Stimulated activated CD4-positive, alpha-beta T cell treated with anti-CD3 and anti-CD28 coated beads, Interleukin-12 subunit alpha, Interleukin-12 subunit beta, amount 100 ng/mL, for 48 hours (primary cell): ENCODE results near the gene D2HGDH.
"Not testable (repeated sequence)": the region's sequence is repeated elsewhere in the genome, so short reads cannot be mapped to it uniquely, and the experiment has no call there.

Source experiments
- DNase-seq, 3 donors: peaks; one replicate each; pipeline ENCODE4 v3.0.0-alpha.2; 2020; ENCODE audit warnings: low read depth in 2 of 3, low spot score in 1 of 3

The D2HGDH gene

DNA sequence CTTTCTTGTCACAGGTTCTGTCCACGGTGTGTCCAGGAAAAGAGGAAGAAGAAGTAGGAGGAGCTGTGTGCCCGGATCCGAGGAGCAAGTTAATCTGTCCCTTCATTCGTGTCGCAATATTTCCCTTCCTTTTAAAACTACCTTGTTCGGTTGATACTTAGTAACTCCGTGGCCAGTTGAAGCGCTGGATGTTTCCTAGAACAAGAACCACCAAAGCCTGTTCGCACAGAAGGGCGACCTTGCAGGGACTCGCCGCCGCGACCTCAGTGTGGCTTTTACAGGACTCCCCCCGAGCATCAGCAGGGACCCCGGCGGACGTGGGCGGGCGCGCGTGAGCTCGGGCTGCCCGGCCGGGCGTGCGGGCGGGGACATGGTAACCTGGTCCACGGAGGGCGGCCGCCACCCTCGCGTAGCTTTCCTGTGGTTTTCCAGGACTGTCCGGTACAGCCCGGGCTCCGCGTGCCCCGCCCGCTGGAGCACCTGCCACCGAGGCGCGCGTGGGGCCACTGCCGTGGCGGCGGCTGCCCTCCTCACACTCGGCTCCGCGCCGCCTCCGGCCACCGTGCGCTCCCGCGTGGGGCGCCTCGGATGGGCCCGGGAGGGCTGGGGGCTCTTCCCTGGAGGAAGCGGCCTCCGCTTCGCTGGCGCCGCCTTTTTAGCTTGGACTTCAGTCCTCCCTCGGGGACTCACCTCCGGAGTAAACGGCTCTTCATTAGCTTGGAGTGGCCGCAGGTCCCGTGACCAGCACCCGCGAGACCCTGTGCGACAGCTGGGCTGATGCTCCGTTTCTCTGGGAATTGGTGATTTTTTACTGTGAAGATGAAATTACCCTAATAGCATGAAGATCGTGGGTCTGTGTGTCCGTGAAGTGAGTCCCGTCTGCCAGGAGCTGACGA is 9.2 kb upstream of the D2HGDH start:
- DNase-seq: no peak

- no peak for DNase-seq
Measured at GRCh38 chr2:241726459-241726858, 8.0 kb upstream of the D2HGDH start.

DNA sequence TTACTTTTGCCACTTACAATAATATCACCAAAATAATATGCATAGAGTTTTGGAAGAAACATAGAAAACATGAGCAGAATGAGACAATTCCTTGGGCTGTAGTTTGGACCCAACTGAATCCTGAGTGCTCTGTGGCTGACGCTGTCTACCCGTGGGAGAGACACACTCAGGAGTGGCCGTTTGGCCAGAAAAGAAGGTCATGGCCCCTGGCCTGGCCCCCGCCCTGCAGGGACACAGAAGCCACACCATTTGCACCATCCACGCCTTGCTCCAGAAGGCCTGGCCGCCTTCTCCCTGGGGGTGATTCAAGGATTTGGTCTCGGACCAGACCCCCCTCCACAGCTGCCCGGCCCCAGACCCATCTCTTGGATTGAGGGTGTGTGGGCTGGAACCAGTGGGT is 6.4 kb upstream of the D2HGDH start:
- no peak for DNase-seq

DNA sequence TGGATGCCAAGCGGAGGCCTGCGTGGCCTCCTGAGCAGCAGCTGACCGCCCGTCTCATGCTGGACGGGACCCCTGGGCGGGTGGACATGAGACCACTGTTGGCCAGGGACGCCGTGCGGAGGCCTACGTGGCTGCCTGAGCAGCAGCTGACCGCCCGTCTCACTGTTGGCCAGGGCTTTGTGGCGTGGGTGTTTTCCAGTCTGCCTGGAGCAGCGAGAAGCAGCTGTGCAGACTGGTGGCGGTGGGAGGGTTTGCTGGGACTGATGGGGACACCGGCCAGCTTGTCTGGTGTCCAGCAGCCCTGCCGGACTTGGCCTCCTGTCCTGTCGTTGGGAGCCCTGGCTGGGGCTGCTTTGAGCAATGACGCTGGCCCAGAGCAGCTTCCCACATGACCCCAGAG is 5.8 kb upstream of the D2HGDH start:
- no peak for DNase-seq

- DNase-seq: no peak
Measured at GRCh38 chr2:241729868-241730267, 4.6 kb upstream of the D2HGDH start.

DNA sequence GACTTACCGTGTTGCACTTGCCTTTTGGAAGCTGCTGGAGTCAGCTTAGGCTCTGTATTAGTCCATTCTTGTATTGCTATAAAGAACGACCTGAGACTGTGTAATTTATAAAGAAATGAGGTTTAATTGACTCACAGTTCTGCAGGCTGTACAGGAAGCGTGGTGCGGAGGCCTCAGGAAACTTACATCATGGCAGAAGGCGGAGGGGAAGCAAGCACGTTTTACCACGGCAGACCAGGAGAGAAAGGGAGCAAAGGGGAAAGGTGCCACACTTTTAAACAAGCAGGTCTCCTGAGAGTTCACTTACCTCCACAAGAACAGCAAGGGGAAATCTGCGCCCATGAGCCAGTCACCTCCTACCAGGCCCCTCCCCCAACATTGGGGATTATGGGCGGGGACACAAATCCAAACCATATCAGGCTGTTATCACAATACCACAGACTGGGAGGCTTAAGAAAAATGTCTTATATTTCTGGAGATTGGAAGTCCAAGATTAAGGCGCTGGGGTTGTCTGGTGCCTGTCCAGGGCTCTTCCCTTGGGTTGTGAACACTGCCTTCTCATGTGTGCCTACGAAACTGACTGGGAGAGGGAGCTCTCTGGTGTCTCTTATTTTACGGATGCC is 3.6 kb upstream of the D2HGDH start:
- peak in 1 of 3 donors; percentile 28 for DNase-seq

DNA sequence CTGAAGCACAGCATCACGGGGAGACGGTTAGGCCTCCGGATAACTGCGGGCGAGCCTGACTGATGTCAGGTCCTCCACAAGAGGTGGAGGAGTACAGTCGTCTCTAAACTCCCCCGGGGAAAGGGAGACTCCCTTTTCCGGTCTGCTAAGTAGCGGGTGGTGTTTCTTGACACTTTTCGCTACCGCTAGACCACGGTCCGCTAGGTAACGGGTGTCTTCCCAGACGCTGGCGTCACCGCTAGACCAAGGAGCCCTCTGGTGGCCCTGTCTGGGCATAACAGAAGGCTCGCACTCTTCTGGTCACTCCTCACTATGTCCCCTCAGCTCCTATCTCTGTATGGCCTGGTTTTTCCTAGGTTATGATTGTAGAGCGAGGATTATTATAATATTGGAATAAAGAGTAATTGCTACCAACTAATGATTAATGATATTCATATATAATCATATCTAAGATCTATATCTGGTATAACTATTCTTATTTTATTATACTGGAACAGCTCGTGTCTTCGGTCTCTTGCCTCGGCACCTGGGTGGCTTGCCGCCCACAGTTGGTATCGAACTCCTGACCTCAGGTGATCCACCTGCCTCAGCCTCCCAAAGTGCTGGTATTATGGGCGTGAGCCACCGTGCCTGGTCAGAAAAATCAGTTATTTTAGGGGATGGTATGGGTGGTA is 1.8 kb upstream of the D2HGDH start:
- peak; percentile 61 to 65 (median 65) for DNase-seq

DNA sequence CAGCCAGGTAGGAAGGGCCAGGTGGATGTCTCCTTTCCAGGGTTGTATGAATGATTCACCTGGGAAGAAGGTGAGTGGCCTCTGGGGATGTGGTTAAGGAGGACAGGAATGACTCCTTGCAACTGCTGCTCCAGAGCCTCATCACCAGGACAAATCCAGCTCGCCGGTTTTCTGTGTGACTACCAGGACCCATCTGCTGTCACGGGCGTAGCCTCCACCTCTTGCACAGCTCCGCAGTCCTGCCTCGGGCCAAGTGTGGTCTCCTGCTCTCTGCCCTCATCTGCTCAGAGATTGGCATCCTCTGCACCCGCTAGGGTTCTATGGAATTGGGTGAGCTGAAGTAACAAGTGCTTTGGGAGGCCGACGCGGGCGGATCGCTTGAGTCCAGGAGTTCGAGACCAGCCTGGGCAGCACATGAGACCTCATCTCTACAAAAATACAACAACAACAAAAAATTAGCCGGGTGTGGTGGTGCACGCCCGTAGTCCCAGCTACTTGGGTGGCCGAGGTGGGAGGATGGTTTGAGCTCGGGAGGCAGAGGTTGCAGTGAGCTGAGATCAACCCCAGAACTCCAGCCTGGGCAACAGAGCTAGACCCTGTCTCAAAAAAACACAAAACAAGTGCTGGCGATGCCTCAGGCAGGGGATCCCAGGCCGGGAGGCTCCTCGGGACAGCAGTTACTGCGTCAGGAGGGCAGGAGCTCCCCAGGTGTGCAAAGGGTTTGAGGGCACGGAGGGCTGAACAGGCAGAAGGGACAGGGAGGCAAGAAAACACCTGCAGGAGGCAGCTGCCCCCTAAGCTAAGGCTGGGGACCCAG is 831 bp upstream of the D2HGDH start:
- no peak for DNase-seq

DNA sequence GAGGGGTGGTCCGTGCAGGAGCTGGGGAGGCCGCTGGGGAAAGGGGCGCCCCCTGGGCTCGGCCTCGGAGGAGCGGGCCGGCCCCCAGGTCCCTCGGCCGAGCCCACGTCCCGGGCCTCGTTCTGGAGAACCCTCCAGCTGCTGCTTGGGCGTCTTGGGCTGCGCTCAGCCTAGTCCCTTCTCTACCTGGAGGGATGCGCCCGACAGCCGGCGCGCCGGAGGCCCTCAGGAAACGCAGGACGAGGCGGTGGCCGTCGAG is 293 bp upstream of the D2HGDH start:
- no peak for DNase-seq

DNA sequence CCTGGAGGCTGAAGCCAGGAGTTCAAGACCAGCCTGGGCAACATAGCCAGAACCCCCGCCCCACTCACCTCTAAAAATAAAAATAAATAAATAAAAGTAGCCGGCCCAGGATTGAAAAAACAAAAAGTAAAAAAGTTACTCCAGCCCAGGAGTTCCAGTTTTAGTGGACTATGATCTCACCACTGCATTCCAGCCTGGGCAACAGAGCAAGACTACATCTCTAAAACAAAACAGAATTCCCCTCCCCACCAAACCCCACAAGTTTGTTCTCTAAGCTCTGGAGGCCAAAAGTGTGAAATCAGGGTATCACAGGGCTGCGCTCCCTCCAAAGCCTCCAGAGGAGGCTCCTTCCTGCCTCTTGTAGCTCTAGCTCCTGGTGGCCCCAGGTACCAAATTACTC is 1.7 kb downstream of the D2HGDH start:
- no peak for DNase-seq

DNA sequence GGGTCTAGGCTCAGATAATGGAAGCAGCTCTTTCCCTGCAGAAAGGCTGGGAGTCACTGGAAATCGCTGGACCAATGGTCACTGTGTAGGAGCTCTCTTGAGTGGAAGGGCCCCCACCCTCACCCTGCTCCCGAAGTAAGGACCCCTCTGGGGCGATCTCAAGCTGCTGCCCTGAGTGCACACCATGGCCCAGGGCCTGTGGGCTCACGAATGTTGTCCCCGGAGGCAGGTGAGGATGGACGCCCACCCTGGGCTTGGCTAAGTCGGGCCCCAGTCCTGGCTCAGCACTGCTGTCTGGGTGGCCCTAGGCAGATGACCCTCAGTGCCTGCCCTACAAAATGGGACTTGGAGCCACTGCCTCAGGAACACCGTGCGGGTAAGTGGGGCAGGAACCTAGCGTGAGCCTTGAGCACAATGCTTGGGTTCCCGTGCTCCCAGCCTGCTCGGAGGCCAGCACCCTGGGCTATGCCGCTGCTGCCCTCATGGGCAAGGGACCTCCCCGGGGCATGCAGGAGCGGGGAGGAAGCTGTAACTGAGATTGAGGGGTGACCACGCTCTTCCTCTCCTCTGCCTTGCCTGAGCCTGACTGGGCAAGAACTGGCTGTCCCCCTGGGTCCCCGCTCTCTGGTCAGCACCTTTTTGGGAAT is 3.7 kb downstream of the D2HGDH start:
- no peak for DNase-seq

GRCh38 chr2:241739177-241739576 is 4.7 kb downstream of the D2HGDH start:
- DNase-seq: no peak

GRCh38 chr2:241739651-241740050 is 5.2 kb downstream of the D2HGDH start:
- peak in 2 of 3 donors; percentile 54 to 73 for DNase-seq

DNA sequence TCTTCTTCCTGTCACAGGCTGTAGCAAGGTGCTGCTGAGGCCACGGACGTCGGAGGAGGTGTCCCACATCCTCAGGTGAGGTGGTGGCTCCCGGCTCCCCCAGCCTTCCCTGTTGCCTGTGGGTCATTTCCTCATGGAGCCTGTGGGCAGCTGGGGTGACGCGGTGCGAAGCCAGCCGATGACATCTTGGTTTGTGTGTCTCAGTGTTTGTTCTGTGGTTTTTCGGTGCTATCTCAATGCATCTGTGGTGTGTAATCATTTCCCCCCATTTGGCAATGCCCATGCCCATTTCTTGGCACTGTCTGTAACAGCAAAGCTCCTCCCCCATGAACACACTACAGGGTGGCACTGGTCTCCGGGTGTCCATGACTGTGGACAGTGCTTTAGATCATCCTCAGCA is 6.6 kb downstream of the D2HGDH start:
- peak in 1 of 3 donors; percentile 22 for DNase-seq

DNA sequence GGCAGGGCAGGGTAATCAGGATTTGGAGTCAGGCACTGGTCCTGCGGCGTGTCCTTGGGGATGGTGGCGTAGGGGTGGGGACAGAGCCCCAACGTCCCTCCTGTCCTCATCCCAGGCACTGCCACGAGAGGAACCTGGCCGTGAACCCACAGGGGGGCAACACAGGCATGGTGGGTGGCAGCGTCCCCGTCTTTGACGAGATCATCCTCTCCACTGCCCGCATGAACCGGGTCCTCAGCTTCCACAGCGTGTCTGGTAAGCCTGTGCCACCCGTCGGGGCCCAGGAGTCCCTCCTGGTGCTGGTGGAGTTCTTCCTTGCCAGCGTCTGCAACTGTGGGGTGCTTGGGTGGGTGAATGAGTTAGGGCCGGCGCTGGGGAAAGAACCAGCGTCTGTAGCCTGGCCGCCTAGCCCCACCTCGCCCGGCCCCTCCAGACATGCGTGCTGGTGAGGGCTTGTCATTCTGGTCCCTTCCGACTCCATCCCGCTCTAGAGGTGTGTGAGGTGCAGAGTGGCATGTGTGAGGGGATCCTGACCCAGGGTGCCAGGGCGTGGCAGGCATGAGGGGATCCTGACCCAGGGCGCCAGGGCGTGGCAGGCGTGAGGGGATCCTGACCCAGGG is 8.0 kb downstream of the D2HGDH start:
- DNase-seq: no peak

- DNase-seq: not testable (repeated sequence)
Measured at GRCh38 chr2:241743008-241743407, 8.6 kb downstream of the D2HGDH start.

DNA sequence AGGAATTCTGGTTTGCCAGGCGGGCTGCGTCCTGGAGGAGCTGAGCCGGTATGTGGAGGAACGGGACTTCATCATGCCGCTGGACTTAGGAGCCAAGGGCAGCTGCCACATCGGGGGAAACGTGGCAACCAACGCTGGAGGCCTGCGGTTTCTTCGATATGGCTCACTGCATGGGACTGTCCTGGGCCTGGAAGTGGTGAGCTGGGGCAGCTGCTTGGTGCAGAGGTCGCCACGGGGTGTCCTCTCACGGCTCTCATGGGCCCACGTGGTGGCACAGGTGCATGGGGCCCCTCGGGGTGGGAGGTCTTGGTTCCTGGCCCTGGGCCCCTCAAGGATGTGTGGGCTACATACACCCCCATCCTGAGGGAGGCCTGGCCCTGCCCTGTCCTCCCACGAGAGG is 9.2 kb downstream of the D2HGDH start:
- DNase-seq: no peak

- no peak for DNase-seq
Measured at GRCh38 chr2:241744028-241744754, 9.8 kb downstream of the D2HGDH start.

DNA sequence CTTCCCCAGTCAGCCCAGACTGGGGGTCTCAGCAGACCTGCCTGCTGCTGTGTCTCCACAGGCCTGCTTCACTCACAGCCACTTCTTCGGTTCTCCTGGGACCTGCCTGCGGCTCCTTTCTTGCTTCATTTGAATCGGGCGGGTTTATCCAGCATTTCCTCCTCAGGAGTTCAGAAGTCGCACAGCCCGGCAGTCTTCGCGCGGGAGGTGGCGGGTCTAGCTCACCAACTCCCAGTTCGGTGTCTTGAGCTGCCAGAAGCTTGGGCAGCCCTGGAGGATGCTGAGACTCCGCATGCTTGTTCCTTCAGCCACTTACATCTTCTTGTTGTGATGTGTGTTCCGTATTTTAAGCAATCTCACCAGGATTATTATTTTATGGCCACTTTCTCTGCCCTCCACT is 10.8 kb downstream of the D2HGDH start:
- DNase-seq: no peak

DNA sequence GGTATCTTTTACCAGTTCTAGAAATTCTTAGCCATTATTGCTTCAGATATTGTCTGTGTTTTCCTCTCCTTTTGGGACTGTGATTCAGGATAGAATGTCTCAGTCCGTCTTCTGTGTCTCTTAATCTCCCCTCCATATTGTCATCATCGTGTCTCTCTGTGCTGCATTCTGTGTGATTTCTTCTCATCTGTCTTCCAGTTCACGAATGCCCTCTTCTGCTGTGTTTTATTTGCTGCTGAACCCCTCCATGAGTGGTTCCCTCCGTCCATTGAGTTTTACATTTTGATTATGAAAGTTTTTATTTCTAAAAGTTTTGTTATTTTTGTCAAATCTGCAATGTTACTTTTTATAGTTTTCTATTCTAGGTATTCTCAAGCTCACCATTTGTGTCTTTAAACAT is 11.7 kb downstream of the D2HGDH start:
- no peak for DNase-seq
